SK-N-DZ (cell line): ENCODE measurements around the gene PARN.

Experiments
- DNase-seq: peaks from one replicate; pipeline ENCODE4 v3.0.0-alpha.2; 2015; ENCODE audit warnings: low spot score

Gene PARN

GRCh38 chr16:14529010-14529669, 100.9 kb downstream of the PARN start:
- DNase-seq, result peak; percentile 70

- no peak for DNase-seq
These were observed 101.8 kb downstream of the PARN start for GRCh38 chr16:14528306-14528705.

GRCh38 chr16:14527411-14528044, 102.5 kb downstream of the PARN start:
- no peak for DNase-seq

GRCh38 chr16:14525596-14525995, 104.5 kb downstream of the PARN start:
- DNase-seq, result no peak

GRCh38 chr16:14524979-14525378, 105.1 kb downstream of the PARN start:
- no peak for DNase-seq

- DNase-seq, result no peak
These were observed 106.4 kb downstream of the PARN start for GRCh38 chr16:14523632-14524031.

- no peak for DNase-seq
These were observed 107.4 kb downstream of the PARN start for GRCh38 chr16:14522671-14523070.

- no peak for DNase-seq
These were observed 109.3 kb downstream of the PARN start for GRCh38 chr16:14520753-14521152.

GRCh38 chr16:14514967-14515366, 115.1 kb downstream of the PARN start:
- no peak for DNase-seq

- DNase-seq, result no peak
These were observed 116.5 kb downstream of the PARN start for GRCh38 chr16:14513389-14514107.

- DNase-seq, result no peak
These were observed 118.3 kb downstream of the PARN start for GRCh38 chr16:14511800-14512135.

- no peak for DNase-seq
These were observed 118.9 kb downstream of the PARN start for GRCh38 chr16:14510939-14511799.

- DNase-seq, result no peak
These were observed 119.5 kb downstream of the PARN start for GRCh38 chr16:14510581-14510938.

- DNase-seq, result no peak
These were observed 120.4 kb downstream of the PARN start for GRCh38 chr16:14509675-14510132.

GRCh38 chr16:14509055-14509454, 121.0 kb downstream of the PARN start:
- no peak for DNase-seq

GRCh38 chr16:14505846-14506245, 124.2 kb downstream of the PARN start:
- no peak for DNase-seq

GRCh38 chr16:14502932-14503741, 126.9 kb downstream of the PARN start:
- no peak for DNase-seq

- no peak for DNase-seq
These were observed 127.7 kb downstream of the PARN start for GRCh38 chr16:14502256-14502875.

GRCh38 chr16:14501331-14502255, 128.5 kb downstream of the PARN start:
- DNase-seq, result peak; percentile 55

- no peak for DNase-seq
These were observed 129.3 kb downstream of the PARN start for GRCh38 chr16:14500791-14501190.
